ENCODE measurements around the gene IGF2R.

IGF2R gene

GRCh38 chr6:160028487-160029275 lies 59.8 kb downstream of the IGF2R start:
- DNase-seq, result no peak

DNA sequence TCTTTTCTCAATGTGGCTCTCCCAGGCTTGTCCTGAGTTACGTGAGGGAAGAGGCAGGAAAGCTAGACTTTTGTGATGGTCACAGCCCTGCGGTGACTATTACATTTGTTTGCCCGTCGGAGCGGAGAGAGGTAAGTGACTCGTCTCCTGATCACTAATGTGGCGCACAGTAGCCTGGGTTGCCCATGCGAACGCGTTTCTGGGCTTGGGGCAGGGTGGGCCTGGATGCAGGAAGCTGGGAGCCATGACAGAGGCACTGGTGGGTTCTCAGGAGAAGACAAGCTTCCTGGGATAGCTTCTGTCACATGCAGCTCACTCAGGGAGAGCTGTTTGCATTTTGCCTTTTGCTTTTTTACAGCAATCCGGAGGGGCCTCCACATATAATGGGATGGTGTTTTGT lies 60.6 kb downstream of the IGF2R start:
- no peak for DNase-seq

GRCh38 chr6:160030103-160030502 lies 61.2 kb downstream of the IGF2R start:
- no peak for DNase-seq

- no peak for DNase-seq
Measured at GRCh38 chr6:160031442-160031841, 62.6 kb downstream of the IGF2R start.

- no peak for DNase-seq
Measured at GRCh38 chr6:160031871-160032270, 63.0 kb downstream of the IGF2R start.

DNA sequence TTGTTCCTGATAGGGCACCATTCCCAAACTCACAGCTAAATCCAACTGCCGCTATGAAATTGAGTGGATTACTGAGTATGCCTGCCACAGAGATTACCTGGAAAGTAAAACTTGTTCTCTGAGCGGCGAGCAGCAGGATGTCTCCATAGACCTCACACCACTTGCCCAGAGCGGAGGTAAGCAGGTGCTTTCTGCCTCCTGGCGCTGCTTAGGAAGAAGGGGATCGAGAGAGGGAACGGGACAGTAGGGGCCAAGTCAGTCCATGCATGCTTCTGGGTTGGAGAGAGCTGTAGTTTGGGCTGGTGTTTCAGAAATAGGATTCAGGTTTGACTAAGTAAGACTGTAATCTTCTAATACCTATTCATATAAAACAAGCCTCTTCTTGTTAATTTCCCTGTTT lies 63.7 kb downstream of the IGF2R start:
- no peak for DNase-seq

DNA sequence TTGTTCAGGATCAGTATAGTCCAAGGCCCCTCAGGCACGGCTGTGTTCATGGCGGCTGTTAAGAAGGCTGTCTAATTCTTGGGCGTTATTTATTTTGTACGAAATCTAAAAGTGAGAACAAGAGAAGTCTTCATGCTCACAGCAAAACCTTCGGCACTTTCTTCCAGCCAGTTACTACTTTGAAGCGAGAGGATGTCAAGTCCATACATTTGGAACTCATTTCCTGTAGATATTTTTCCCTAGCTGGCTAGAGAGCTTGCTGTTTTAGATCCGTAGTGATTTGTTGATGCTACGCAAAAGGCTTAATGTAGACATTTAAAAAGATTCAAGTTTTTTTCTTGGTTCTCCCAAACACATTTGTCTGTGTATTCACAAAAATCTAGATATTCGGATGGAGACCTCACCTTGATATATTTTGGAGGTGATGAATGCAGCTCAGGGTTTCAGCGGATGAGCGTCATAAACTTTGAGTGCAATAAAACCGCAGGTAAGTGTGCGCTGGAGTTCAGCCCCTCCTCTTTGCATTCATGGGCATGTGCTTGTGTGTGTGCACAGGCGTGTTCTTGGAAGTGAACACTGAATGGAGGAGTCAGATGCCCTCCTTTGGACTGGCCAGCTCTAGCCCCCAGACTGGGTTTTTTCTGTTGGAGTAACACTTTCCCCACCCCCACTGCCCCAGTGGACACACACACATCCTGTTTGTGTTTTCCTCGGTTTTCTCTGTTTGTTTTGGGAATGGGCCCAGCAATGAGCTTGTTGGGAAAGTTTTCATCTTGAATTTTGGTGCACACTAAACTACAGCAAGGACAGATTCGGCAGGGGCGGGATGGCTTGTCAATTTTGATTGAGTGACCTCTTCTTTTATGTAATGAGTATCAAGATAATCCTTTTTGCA lies 65.4 kb downstream of the IGF2R start:
- no peak for DNase-seq

DNA sequence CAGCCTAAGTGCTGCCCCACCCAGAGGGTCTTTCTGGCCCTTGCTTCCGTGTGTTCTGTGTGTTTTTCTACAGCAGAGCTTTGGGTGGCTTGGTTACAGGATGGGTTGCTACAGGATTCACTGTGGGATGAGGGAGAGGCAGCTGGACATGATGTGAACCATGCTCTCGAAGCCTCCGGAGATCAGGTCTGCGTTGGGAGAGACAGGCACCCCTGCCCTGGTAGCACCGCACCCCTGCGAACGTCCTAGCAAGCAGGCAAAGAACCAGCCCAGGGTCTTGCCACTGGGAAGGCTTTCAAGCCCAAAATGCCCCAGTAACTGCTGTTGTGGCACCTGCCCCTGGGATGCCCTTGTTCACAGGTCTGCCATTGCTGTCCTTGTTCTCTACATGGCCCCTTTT lies 66.4 kb downstream of the IGF2R start:
- no peak for DNase-seq

DNA sequence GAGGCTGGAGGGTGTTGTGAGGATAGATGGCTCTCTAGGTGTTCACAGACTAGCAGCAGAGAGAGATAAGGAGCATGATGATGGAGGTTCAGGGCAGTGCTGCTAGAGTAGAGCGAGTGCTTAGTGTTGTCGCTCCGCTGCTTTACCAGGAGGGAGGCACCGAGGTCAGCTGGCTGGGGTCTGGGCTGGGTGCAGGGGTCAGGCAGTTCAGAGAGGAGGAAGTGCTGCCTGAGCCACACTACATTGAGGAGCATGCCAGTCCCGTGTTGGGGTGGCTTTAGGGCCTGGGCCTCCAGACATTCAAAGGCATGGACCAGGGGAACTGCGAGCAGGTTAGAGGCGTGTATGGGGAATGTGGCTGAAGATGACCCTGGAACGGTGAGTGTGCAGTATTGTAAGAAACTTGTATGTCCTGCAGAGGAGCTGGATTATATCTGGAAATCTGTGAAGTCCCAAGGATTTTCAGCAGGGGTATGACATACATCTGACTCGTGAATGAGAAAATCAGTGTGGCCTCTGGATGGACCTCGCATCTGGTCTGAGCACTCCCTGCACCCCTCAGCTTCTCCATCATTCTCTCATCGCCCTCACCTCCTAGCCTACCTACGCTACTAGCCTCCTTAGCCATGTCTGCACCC lies 66.9 kb downstream of the IGF2R start:
- no peak for DNase-seq

DNA sequence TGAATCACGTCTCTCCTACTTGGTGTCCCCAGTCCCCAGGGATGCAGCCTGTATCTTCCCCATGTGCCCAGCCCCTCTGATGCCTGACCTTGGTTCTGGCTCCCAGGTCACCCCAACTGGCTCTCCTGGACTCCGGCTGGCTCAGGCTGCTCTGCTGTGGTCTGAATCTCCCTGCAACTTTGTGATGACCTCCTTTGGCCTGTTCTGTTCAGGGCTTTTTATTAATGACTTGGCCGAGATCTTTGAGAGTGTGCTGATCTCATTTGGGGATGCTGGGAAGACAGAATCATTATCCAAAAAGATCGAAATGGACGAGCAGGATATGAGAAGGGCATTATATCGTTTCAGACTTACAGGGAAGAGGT lies 67.4 kb downstream of the IGF2R start:
- DNase-seq, result no peak

- no peak for DNase-seq
Measured at GRCh38 chr6:160036790-160037206, 67.9 kb downstream of the IGF2R start.

DNA sequence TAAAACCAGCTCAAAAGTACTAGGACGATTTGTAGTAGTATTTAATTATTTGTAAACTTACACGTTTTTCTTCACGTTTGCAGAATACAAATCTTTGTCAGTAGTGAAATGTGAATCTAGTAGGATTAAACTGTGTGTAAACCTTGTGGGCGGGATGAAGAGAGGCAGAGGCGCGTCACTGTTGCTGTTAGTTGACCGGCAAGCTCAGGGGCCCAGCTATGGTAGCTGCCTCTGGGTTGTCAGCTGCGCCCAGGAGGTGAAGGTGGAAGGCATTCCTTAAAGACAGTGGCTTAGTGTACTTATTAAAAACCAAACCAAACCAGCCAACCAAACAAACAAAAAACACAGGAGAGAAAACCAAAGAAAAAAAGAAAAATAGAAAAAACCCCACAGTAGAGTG lies 69.6 kb downstream of the IGF2R start:
- no peak for DNase-seq

GRCh38 chr6:160039441-160039840 lies 70.6 kb downstream of the IGF2R start:
- DNase-seq, result no peak

DNA sequence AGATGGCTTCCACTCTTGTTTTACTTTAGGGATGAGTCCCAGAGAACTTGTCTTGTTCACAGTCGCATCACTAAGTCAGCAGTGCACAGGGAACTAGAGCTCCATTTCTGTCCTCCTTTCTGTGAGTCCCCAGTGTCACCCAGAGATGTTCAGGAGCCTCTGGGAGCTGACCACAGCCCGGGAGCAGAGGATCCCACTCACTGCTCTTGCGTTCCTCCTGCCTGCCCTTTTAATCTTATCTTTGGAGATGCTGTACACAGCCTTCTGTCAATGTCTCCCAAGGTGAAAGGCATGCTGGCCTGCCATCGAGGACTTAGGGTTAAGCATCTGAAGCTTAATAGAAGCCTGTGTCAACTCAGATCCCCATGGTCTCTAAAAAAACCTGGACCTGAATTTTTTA lies 71.2 kb downstream of the IGF2R start:
- no peak for DNase-seq

DNA sequence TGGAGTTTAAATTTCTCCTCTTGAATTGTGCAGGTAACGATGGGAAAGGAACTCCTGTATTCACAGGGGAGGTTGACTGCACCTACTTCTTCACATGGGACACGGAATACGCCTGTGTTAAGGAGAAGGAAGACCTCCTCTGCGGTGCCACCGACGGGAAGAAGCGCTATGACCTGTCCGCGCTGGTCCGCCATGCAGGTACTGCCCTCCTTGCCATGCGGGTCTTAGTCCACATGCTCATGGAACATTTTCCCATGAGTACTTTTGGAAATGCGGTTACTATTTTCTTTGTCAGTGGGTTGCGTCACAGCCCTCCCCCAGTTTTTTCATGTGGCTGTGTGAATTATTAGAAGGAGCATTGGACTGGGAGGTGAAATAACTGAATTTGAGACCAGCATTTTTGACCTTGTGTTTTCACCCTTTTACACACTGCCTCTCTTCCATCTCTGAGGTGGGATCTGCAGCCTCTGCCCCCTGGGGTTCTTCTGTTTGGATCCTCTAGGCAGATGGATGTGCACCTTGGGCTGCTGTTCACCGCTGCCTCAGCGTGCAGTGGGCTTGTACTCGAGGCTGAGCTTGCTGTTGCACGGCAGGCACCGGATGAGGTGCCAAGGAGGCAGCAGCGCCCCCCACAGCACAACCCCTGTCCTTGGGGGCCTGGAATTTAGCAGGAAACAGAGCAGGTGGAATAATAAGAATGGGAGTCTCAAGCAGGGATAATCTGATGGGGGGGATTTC lies 71.8 kb downstream of the IGF2R start:
- DNase-seq, result no peak

- no peak for DNase-seq
Measured at GRCh38 chr6:160041608-160042007, 72.7 kb downstream of the IGF2R start.

- no peak for DNase-seq
Measured at GRCh38 chr6:160042014-160042773, 73.3 kb downstream of the IGF2R start.

- DNase-seq, result no peak
Measured at GRCh38 chr6:160042788-160043301, 74.0 kb downstream of the IGF2R start.

DNA sequence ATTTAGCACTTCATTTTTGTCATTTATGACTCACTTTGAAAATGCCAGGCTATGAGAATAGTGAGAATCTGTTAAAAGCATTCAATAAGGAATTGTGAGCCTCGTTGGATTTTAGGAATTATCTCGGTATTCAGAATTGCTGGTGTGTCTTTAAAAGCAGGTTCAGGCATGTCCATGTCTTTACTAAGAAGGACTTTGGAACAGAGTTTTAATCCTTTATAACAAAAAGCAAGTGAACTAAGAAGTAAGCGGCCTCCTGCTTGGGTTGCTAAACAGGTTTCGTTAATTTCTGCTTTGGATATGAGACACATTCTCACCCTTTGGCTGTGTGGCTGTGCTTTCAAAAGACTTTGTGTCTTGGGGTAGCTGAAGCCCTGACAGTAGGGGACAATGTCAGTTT lies 74.9 kb downstream of the IGF2R start:
- DNase-seq, result no peak

GRCh38 chr6:160044687-160045086 lies 75.8 kb downstream of the IGF2R start:
- DNase-seq, result no peak

GRCh38 chr6:160048471-160048870 lies 79.6 kb downstream of the IGF2R start:
- DNase-seq, result no peak

DNA sequence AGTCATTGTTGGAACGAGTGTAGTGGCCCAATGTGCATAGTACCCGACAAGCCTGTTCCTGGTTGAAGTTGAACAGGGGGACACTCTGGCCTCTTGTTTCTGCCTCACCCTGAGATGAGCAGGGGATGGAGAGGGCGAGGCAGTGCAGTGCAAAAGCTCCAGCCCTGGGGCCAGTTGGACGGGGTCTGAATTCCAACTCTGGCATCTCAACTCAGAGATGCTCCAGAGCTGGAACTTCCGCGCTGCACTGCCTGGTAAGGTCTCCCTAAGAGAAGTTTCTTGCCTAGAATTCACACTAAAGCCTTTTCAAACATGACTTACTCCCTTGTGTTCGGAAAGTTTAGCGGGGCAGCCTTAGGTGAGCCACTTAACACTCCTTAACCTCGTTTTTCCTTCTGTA lies 80.5 kb downstream of the IGF2R start:
- DNase-seq, result no peak
